Vagina (tissue), 2 donors: ENCODE results near the gene SNAP91.
"Not testable (repeated sequence)": the region's sequence is repeated elsewhere in the genome, so short reads cannot be mapped to it uniquely, and the experiment has no call there.

Experiments used
- CTCF ChIP-seq, 3 experiments: fragments of 450-650 bp in 2 of 3; fragments of 200-600 bp in 1 of 3; sonication (generic) in 1 of 3; IDR thresholded peaks; one replicate each; pipeline ENCODE4 v1.5.1; 2017 to 2019; ENCODE audit warnings: antibody characterized with exemption in 3 of 3, mild to moderate bottlenecking in 2 of 3, moderate library complexity in 2 of 3
- POLR2A ChIP-seq, 2 donors: fragments of 450-650 bp; IDR thresholded peaks; one replicate each; pipeline ENCODE4 v1.6.1; 2017; ENCODE audit warnings: antibody characterized with exemption in 2 of 2, mild to moderate bottlenecking in 2 of 2, moderate library complexity in 2 of 2

GRCh38 chr6:83551748-83552147, 157.2 kb downstream of the SNAP91 start:
- TF ChIP-seq CTCF, POLR2A (IDR thresholded peaks at IDR 0.05): not testable (repeated sequence)
